ENCODE data around the gene SYCP2L. TPM values are rescaled to one million over a fixed set of nuclear protein-coding genes. Genes with fewer than 3 reads are reported as not detected.
"Not testable (repeated sequence)": the region's sequence is repeated elsewhere in the genome, so short reads cannot be mapped to it uniquely, and the experiment has no call there.

Gene SYCP2L
- total RNA-seq, 1 experiment from 2014 or later, result 9.7 TPM

- CTCF ChIA-PET, result no interaction called here
- Histone ChIP-seq H3K4me1 (ENCODE audit: insufficient read depth, low read length, poor library complexity, severe bottlenecking) (no peaks in the 10 kb centered on the region), H3K9me3 (ENCODE audit: low read depth, low read length, poor library complexity, severe bottlenecking) (no peaks in the 10 kb centered on the region), H3K27ac (ENCODE audit: low read depth, low read length, poor library complexity, severe bottlenecking) (no peak overlapping the region), H3K27me3 (replicated peaks; ENCODE audit: insufficient read depth, low read depth, low read length, poor library complexity) (no peaks in the 10 kb centered on the region), H3K4me3 (ENCODE audit: low read depth, low read length, poor library complexity, severe bottlenecking) (no peak overlapping the region), H3K36me3 (ENCODE audit: insufficient read depth, low read length, poor library complexity, severe bottlenecking) (no peaks in the 10 kb centered on the region)
- DNase-seq (ENCODE audit: low spot score), result no peak
- BruUV-seq (replicated peaks), result no TSS peak
- intact Hi-C loops (cut with micrococcal nuclease; ENCODE audit: unreplicated experiment), result no loop called here
- POLR2A ChIA-PET (ENCODE audit: low non-redundant PET), result no interaction called here
- TF ChIP-seq, protein P1, sequence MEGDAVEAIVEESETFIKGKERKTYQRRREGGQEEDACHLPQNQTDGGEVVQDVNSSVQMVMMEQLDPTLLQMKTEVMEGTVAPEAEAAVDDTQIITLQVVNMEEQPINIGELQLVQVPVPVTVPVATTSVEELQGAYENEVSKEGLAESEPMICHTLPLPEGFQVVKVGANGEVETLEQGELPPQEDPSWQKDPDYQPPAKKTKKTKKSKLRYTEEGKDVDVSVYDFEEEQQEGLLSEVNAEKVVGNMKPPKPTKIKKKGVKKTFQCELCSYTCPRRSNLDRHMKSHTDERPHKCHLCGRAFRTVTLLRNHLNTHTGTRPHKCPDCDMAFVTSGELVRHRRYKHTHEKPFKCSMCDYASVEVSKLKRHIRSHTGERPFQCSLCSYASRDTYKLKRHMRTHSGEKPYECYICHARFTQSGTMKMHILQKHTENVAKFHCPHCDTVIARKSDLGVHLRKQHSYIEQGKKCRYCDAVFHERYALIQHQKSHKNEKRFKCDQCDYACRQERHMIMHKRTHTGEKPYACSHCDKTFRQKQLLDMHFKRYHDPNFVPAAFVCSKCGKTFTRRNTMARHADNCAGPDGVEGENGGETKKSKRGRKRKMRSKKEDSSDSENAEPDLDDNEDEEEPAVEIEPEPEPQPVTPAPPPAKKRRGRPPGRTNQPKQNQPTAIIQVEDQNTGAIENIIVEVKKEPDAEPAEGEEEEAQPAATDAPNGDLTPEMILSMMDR (conservative IDR thresholded peaks at IDR 0.05; ENCODE audit: low read depth, low read length), result no peak
- no peak for TF ChIP-seq EZH2 (IDR thresholded peaks at IDR 0.05; ENCODE audit: borderline replicate concordance, low read depth, low read length, poor library complexity, severe bottlenecking)
Measured at GRCh38 chr6:10862361-10862760, 24.5 kb upstream of the SYCP2L start.

- H3K27me3 ChIP-seq (replicated peaks; ENCODE audit: insufficient read depth, low read depth, low read length, poor library complexity); H3K27ac ChIP-seq (ENCODE audit: low read depth, low read length, poor library complexity, severe bottlenecking); BruUV-seq (replicated peaks); H3K9me3 ChIP-seq (ENCODE audit: low read depth, low read length, poor library complexity, severe bottlenecking); POLR2A ChIA-PET (ENCODE audit: low non-redundant PET); H3K4me1 ChIP-seq (ENCODE audit: insufficient read depth, low read length, poor library complexity, severe bottlenecking); H3K4me3 ChIP-seq (ENCODE audit: low read depth, low read length, poor library complexity, severe bottlenecking); intact Hi-C loops (cut with micrococcal nuclease; ENCODE audit: unreplicated experiment); CTCF ChIA-PET; H3K36me3 ChIP-seq (ENCODE audit: insufficient read depth, low read length, poor library complexity, severe bottlenecking); DNase-seq (ENCODE audit: low spot score): not testable (repeated sequence)
Measured at GRCh38 chr6:10863031-10863430, 23.8 kb upstream of the SYCP2L start.

DNA sequence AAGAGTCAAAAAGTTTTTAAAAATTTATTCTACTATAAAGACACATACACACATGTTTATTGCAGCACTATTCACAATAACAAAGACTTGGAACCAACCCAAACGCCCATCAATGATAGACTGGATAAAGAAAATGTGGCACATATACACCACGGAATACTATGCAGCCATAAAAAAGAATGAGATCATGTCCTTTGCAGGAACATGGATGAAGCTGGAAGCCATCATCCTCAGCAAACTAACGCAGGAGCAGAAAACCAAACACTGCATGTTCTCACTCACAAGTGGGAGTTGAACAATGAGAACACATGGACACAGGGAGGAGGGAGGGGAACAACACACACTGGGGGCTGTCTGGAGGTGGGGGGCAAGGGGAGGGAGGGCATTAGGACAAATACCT lies 20.1 kb upstream of the SYCP2L start:
- H3K36me3 ChIP-seq (ENCODE audit: insufficient read depth, low read length, poor library complexity, severe bottlenecking); POLR2A ChIA-PET (ENCODE audit: low non-redundant PET); CTCF ChIA-PET; H3K27me3 ChIP-seq (replicated peaks; ENCODE audit: insufficient read depth, low read depth, low read length, poor library complexity); H3K4me1 ChIP-seq (ENCODE audit: insufficient read depth, low read length, poor library complexity, severe bottlenecking); H3K27ac ChIP-seq (ENCODE audit: low read depth, low read length, poor library complexity, severe bottlenecking); H3K9me3 ChIP-seq (ENCODE audit: low read depth, low read length, poor library complexity, severe bottlenecking); BruUV-seq (replicated peaks); H3K4me3 ChIP-seq (ENCODE audit: low read depth, low read length, poor library complexity, severe bottlenecking); DNase-seq (ENCODE audit: low spot score); intact Hi-C loops (cut with micrococcal nuclease; ENCODE audit: unreplicated experiment): not testable (repeated sequence)

- intact Hi-C loops (cut with micrococcal nuclease; ENCODE audit: unreplicated experiment), result no loop called here
- TF ChIP-seq, protein P1 (conservative IDR thresholded peaks at IDR 0.05; ENCODE audit: low read depth, low read length), result no peak
- BruUV-seq (replicated peaks), result no TSS peak
- ChIA-PET POLR2A (ENCODE audit: low non-redundant PET) (no interaction called here), CTCF (no interaction called here)
- Histone ChIP-seq H3K4me1 (ENCODE audit: insufficient read depth, low read length, poor library complexity, severe bottlenecking) (no peaks in the 10 kb centered on the region), H3K27ac (ENCODE audit: low read depth, low read length, poor library complexity, severe bottlenecking) (no peak overlapping the region), H3K36me3 (ENCODE audit: insufficient read depth, low read length, poor library complexity, severe bottlenecking) (no peaks in the 10 kb centered on the region), H3K9me3 (ENCODE audit: low read depth, low read length, poor library complexity, severe bottlenecking) (no peaks in the 10 kb centered on the region), H3K4me3 (ENCODE audit: low read depth, low read length, poor library complexity, severe bottlenecking) (no peak overlapping the region), H3K27me3 (replicated peaks; ENCODE audit: insufficient read depth, low read depth, low read length, poor library complexity) (no peaks in the 10 kb centered on the region)
- no peak for DNase-seq (ENCODE audit: low spot score)
Measured at GRCh38 chr6:10867952-10868351, 18.9 kb upstream of the SYCP2L start.

All from A673 (cell line).